Measurements from ENCODE around the gene ZNHIT3. TPM values are rescaled to one million over a fixed set of nuclear protein-coding genes. Genes with fewer than 3 reads are reported as not detected.

The ZNHIT3 gene
- total and polyA plus RNA-seq, 2 of the 13 experiments (the other 11 are each of a cell fraction or from before 2014, with no cell fraction given): 66.6 to 77.4 TPM

DNA sequence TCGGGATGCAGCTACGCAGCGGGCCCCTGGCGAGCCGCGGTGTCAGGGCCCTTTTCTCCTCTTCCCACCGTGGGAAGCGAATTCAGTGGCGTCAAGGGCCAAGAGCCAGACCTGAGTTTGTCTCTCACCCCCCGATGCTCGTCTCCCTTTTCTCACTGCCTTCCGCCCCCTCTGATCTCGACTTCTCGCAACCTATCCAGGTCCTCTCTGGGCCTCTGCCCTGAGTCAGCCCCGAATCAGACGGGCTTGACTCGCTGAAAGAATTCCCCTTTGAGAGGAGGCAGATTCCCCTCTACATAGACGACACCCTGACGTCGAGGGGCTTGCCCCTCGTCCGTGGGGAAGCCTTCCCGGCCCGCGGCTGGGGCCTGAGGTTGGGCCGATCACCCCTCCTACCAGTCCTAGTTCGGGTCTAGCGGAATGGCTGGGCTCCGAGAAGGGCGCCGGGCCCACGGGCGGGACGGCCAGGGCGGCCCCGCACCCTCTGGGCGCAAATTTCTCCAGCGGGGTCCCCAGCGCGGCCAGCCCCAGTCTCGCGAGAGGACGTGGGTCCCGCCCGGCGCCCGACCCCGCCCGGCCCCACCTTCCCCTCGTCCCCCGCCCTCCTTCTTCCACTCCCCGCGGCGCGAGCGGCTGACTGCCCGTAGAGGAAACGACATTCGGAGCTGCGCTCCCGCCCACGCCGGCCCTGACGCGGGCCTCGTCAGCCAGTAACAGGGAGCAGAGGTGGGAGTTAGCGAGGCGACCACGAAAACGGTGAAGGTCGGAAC is 58.0 kb downstream of the ZNHIT3 start, which contains the start of gene GGNBP2 (continued):
- peak; percentile 18; the same call in 1 of the 2 replicates for TF ChIP-seq KDM4B (CRISPR knock-in tag; IDR thresholded peaks at IDR 0.05)
- TF ChIP-seq, protein P1, sequence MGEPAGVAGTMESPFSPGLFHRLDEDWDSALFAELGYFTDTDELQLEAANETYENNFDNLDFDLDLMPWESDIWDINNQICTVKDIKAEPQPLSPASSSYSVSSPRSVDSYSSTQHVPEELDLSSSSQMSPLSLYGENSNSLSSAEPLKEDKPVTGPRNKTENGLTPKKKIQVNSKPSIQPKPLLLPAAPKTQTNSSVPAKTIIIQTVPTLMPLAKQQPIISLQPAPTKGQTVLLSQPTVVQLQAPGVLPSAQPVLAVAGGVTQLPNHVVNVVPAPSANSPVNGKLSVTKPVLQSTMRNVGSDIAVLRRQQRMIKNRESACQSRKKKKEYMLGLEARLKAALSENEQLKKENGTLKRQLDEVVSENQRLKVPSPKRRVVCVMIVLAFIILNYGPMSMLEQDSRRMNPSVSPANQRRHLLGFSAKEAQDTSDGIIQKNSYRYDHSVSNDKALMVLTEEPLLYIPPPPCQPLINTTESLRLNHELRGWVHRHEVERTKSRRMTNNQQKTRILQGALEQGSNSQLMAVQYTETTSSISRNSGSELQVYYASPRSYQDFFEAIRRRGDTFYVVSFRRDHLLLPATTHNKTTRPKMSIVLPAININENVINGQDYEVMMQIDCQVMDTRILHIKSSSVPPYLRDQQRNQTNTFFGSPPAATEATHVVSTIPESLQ (CRISPR knock-in tag; conservative IDR thresholded peaks at IDR 0.05): no peak
- TF ChIP-seq, protein P2, sequence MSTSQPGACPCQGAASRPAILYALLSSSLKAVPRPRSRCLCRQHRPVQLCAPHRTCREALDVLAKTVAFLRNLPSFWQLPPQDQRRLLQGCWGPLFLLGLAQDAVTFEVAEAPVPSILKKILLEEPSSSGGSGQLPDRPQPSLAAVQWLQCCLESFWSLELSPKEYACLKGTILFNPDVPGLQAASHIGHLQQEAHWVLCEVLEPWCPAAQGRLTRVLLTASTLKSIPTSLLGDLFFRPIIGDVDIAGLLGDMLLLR (CRISPR knock-in tag; IDR thresholded peaks at IDR 0.05): no peak
- TF ChIP-seq CEBPG (CRISPR knock-in tag; IDR thresholded peaks at IDR 0.05): no peak; the same call in 1 of the 2 replicates
- TF ChIP-seq KMT2B (CRISPR knock-in tag; IDR thresholded peaks at IDR 0.05): peak; percentile 29; the same call in 1 of the 2 replicates
- TF ChIP-seq SMARCC2 (IDR thresholded peaks at IDR 0.05): no peak
- no peak for TF ChIP-seq PITX1 (CRISPR knock-in tag; IDR thresholded peaks at IDR 0.05)
- TF ChIP-seq ZNF484 (CRISPR knock-in tag; IDR thresholded peaks at IDR 0.05; ENCODE audit: borderline replicate concordance, low read depth): no peak
- TF ChIP-seq ZBTB7B (CRISPR knock-in tag; IDR thresholded peaks at IDR 0.05): peak; percentile 88
- TF ChIP-seq ZNF143 (CRISPR knock-in tag; IDR thresholded peaks at IDR 0.05): no peak
- TF ChIP-seq ZNF709 (CRISPR knock-in tag; IDR thresholded peaks at IDR 0.05): 0 out of 2 replicates have a peak, but pooled peaks have one; percentile 32
- TF ChIP-seq SIX1 (CRISPR knock-in tag; IDR thresholded peaks at IDR 0.05; ENCODE audit: borderline replicate concordance): no peak
- no peak for TF ChIP-seq EEA1 (CRISPR knock-in tag; IDR thresholded peaks at IDR 0.05; ENCODE audit: borderline replicate concordance)
- TF ChIP-seq, protein P3, sequence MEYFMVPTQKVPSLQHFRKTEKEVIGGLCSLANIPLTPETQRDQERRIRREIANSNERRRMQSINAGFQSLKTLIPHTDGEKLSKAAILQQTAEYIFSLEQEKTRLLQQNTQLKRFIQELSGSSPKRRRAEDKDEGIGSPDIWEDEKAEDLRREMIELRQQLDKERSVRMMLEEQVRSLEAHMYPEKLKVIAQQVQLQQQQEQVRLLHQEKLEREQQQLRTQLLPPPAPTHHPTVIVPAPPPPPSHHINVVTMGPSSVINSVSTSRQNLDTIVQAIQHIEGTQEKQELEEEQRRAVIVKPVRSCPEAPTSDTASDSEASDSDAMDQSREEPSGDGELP (IDR thresholded peaks at IDR 0.05; ENCODE audit: borderline replicate concordance, low read depth): no peak
- peak; percentile 76 for TF ChIP-seq PHF5A (CRISPR knock-in tag; IDR thresholded peaks at IDR 0.05; ENCODE audit: low read depth, unreplicated experiment)
- 0 out of 2 replicates have a peak, but pooled peaks have one; percentile 58 for TF ChIP-seq ZBTB1 (CRISPR knock-in tag; IDR thresholded peaks at IDR 0.05; ENCODE audit: borderline replicate concordance)
- no peak for TF ChIP-seq ZFAT (CRISPR knock-in tag; conservative IDR thresholded peaks at IDR 0.05)
- TF ChIP-seq DR1 (CRISPR knock-in tag; IDR thresholded peaks at IDR 0.05): no peak; the same call in 1 of the 2 replicates
- TF ChIP-seq, protein P4, sequence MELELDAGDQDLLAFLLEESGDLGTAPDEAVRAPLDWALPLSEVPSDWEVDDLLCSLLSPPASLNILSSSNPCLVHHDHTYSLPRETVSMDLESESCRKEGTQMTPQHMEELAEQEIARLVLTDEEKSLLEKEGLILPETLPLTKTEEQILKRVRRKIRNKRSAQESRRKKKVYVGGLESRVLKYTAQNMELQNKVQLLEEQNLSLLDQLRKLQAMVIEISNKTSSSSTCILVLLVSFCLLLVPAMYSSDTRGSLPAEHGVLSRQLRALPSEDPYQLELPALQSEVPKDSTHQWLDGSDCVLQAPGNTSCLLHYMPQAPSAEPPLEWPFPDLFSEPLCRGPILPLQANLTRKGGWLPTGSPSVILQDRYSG (CRISPR knock-in tag; IDR thresholded peaks at IDR 0.05): no peak
- no peak; the same call in 1 of the 2 replicates for TF ChIP-seq ZNF558 (CRISPR knock-in tag; IDR thresholded peaks at IDR 0.05; ENCODE audit: borderline replicate concordance)
- no peak; the same call in 1 of the 2 replicates for TF ChIP-seq ZBTB42 (CRISPR knock-in tag; IDR thresholded peaks at IDR 0.05)
- TF ChIP-seq PCBP1 (IDR thresholded peaks at IDR 0.05; ENCODE audit: borderline replicate concordance, low read depth, low read length): no peak; the same call in 1 of the 2 replicates
- TF ChIP-seq, protein P5, sequence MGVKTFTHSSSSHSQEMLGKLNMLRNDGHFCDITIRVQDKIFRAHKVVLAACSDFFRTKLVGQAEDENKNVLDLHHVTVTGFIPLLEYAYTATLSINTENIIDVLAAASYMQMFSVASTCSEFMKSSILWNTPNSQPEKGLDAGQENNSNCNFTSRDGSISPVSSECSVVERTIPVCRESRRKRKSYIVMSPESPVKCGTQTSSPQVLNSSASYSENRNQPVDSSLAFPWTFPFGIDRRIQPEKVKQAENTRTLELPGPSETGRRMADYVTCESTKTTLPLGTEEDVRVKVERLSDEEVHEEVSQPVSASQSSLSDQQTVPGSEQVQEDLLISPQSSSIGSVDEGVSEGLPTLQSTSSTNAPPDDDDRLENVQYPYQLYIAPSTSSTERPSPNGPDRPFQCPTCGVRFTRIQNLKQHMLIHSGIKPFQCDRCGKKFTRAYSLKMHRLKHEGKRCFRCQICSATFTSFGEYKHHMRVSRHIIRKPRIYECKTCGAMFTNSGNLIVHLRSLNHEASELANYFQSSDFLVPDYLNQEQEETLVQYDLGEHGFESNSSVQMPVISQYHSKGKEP (CRISPR knock-in tag; IDR thresholded peaks at IDR 0.05): no peak
- no peak for TF ChIP-seq ZNF382 (CRISPR knock-in tag; IDR thresholded peaks at IDR 0.05; ENCODE audit: borderline replicate concordance)
- TF ChIP-seq ZNF44 (CRISPR knock-in tag; IDR thresholded peaks at IDR 0.05): no peak
